SK-N-MC (cell line): ENCODE results near the gene GSG1L.

Experiments
- EZH2 ChIP-seq: fragments of 200-600 bp; sonication (generic); IDR thresholded peaks from one replicate; pipeline ENCODE4 v1.6.1; 2017; ENCODE audit warnings: antibody characterized with exemption
- FOXP2 ChIP-seq: optimal IDR thresholded peaks from 2 replicates; pipeline ENCODE3; 2011; ENCODE audit warnings: mild to moderate bottlenecking, moderate library complexity; ENCODE audit not compliant: insufficient read depth; ENCODE audit errors: extremely low read length, control extremely low read depth
- POLR2AphosphoS5 ChIP-seq: IDR thresholded peaks from 2 replicates; pipeline ENCODE4 v1.6.1; 2012; ENCODE audit warnings: mild to moderate bottlenecking, low read depth, low read length, borderline replicate concordance

- TF ChIP-seq EZH2 (no peak), POLR2AphosphoS5 (no peak), FOXP2 (no peak)
Observed at GRCh38 chr16:27764427-27764826, 299.1 kb downstream of the GSG1L start.
